Measurements from ENCODE around the gene PXK. TPM values are rescaled to one million over a fixed set of nuclear protein-coding genes. Genes with fewer than 3 reads are reported as not detected.

PXK gene
- polyA plus RNA-seq, 3 donors: 31.5 to 54.0 (median 52.9) TPM

GRCh38 chr3:58317811-58318210, 14.9 kb upstream of the PXK start:
- peaks cover 52 to 65% of the 10 kb centered on the region in 2 donors for H3K36me3 Mint-ChIP-seq
- H3K27me3 ChIP-seq (ENCODE audit: control insufficient read depth in 2 of 2, insufficient read depth in 2 of 2, low read length in 2 of 2): no peaks in the 10 kb centered on the region
- no peaks in the 10 kb centered on the region for H3K9me3 ChIP-seq (replicated peaks in 1 of 2; ENCODE audit: control insufficient read depth in 1 of 2, insufficient read depth in 1 of 2, low read length in 2 of 2)
- peaks cover 44 to 66% of the 10 kb centered on the region in 2 donors for H3K36me3 ChIP-seq (replicated peaks in 1 of 2; ENCODE audit: control insufficient read depth in 1 of 2, insufficient read depth in 2 of 2, low read length in 2 of 2)
- no peak overlapping the region for H3K9ac ChIP-seq (ENCODE audit: insufficient read depth, low read length, poor library complexity, severe bottlenecking)
- no CpG with 5 or more reads among the region's 2 CpGs for WGBS (ENCODE audit: insufficient coverage)
- peak overlapping the region; percentile 67 to 81 (median 77) for H3K27ac Mint-ChIP-seq
- peaks cover 0 to 2% (median 0%) of the 10 kb centered on the region in 3 donors for H3K27me3 Mint-ChIP-seq (ENCODE audit: low read depth in 3 of 3)
- H3K79me2 ChIP-seq (ENCODE audit: insufficient read depth, low read length): peaks cover 25% of the 10 kb centered on the region
- H4K20me1 ChIP-seq (ENCODE audit: insufficient read depth, low read length): peaks cover 49% of the 10 kb centered on the region
- no peaks in the 10 kb centered on the region for H3K9me3 Mint-ChIP-seq
- no peak overlapping the region for H2AFZ ChIP-seq (ENCODE audit: insufficient read depth, low read depth, low read length, poor library complexity, severe bottlenecking)
- TF ChIP-seq CTCF (IDR thresholded peaks at IDR 0.05): no peak
- no peak overlapping the region for H3K4me3 ChIP-seq (replicated peaks in 1 of 3; ENCODE audit: low read depth in 2 of 3, low read length in 3 of 3)
- H3K4me3 Mint-ChIP-seq: no peak overlapping the region
- peaks cover 15 to 17% of the 10 kb centered on the region in 2 donors for H3K4me1 ChIP-seq (ENCODE audit: control insufficient read depth in 1 of 2, insufficient read depth in 2 of 2, low read length in 2 of 2)
- H3K4me1 Mint-ChIP-seq: peaks cover 19% of the 10 kb centered on the region
- intact Hi-C loops (cut with micrococcal nuclease): loop anchor here (5.0 to 10.0 kb wide), 2 partner anchors 214 to 307 kb away; no protein-coding TSS in a partner anchor
- peak overlapping the region; percentile 22 to 47 for H3K27ac ChIP-seq (ENCODE audit: low read depth in 1 of 2, low read length in 2 of 2)
- DNase-seq: peak in 1 of 3 donors; percentile 18
- peak overlapping the region; percentile 3 for H3K4me2 ChIP-seq (replicated peaks; ENCODE audit: extremely low read depth, low read length, poor library complexity, severe bottlenecking)

- Histone ChIP-seq H4K20me1 (ENCODE audit: insufficient read depth, low read length) (peaks cover 27% of the 10 kb centered on the region), H3K4me1 (ENCODE audit: control insufficient read depth in 1 of 2, insufficient read depth in 2 of 2, low read length in 2 of 2) (peaks cover 15 to 17% of the 10 kb centered on the region in 2 donors), H3K9ac (ENCODE audit: insufficient read depth, low read length, poor library complexity, severe bottlenecking) (no peak overlapping the region), H3K79me2 (ENCODE audit: insufficient read depth, low read length) (peaks cover 9% of the 10 kb centered on the region), H3K27me3 (ENCODE audit: control insufficient read depth in 2 of 2, insufficient read depth in 2 of 2, low read length in 2 of 2) (no peaks in the 10 kb centered on the region), H2AFZ (ENCODE audit: insufficient read depth, low read depth, low read length, poor library complexity, severe bottlenecking) (no peak overlapping the region), H3K27ac (ENCODE audit: low read depth in 1 of 2, low read length in 2 of 2) (no peak overlapping the region), H3K4me2 (replicated peaks; ENCODE audit: extremely low read depth, low read length, poor library complexity, severe bottlenecking) (no peak overlapping the region), H3K9me3 (replicated peaks in 1 of 2; ENCODE audit: control insufficient read depth in 1 of 2, insufficient read depth in 1 of 2, low read length in 2 of 2) (no peaks in the 10 kb centered on the region), H3K36me3 (replicated peaks in 1 of 2; ENCODE audit: control insufficient read depth in 1 of 2, insufficient read depth in 2 of 2, low read length in 2 of 2) (peaks cover 15 to 27% of the 10 kb centered on the region in 2 donors), H3K4me3 (replicated peaks in 1 of 3; ENCODE audit: low read depth in 2 of 3, low read length in 3 of 3) (no peak overlapping the region)
- no peak for DNase-seq
- H3K9me3 Mint-ChIP-seq: no peaks in the 10 kb centered on the region
- WGBS (ENCODE audit: insufficient coverage): 97% methylated on average over 5 of the region's 7 CpGs
- intact Hi-C loops (cut with micrococcal nuclease): loop anchor here (2.0 to 10.0 kb wide), 3 partner anchors 91 to 213 kb away; partner anchors contain the start of gene ACOX2 (in 1 of the 2)
- peaks cover 19% of the 10 kb centered on the region for H3K4me1 Mint-ChIP-seq
- peaks cover 24 to 26% of the 10 kb centered on the region in 2 donors for H3K36me3 Mint-ChIP-seq
- TF ChIP-seq CTCF (IDR thresholded peaks at IDR 0.05): no peak
- H3K27ac Mint-ChIP-seq: no peak overlapping the region
- H3K27me3 Mint-ChIP-seq (ENCODE audit: low read depth in 3 of 3): peaks cover 0 to 2% (median 0%) of the 10 kb centered on the region in 3 donors
- H3K4me3 Mint-ChIP-seq: no peak overlapping the region
These were observed 10.9 kb upstream of the PXK start for GRCh38 chr3:58321791-58322190.
